GM21723 (cell line): ENCODE data around the gene HOTAIR.

ENCODE experiments used
- ATAC-seq: cut with Tn5 transposase; IDR thresholded peaks from one replicate; pipeline ENCODE4 v1.9.1; 2021; ENCODE audit warnings: mild to moderate bottlenecking, moderate library complexity; ENCODE audit not compliant: unreplicated experiment

Gene HOTAIR

GRCh38 chr12:54000116-54001114 is 25.7 kb upstream of the HOTAIR start, which contains the start of gene HOXC9:
Gene HOXC9 (plus strand): TSS chr12:54000161. CDS start chr12:54000189, 28 bp downstream.
- no peak for ATAC-seq

GRCh38 chr12:53999559-54000115 is 24.9 kb upstream of the HOTAIR start:
- ATAC-seq: no peak

- no peak for ATAC-seq
Observed at GRCh38 chr12:53998900-53999236, 24.1 kb upstream of the HOTAIR start.

- ATAC-seq: no peak
Observed at GRCh38 chr12:53998110-53998899, 23.6 kb upstream of the HOTAIR start.

- ATAC-seq: no peak
Observed at GRCh38 chr12:53997204-53998109, 22.7 kb upstream of the HOTAIR start.

GRCh38 chr12:53996240-53997203 is 21.8 kb upstream of the HOTAIR start:
- no peak for ATAC-seq

- ATAC-seq: no peak
Observed at GRCh38 chr12:53995378-53996239, 20.9 kb upstream of the HOTAIR start.

- ATAC-seq: no peak
Observed at GRCh38 chr12:53995002-53995377, 20.2 kb upstream of the HOTAIR start.

- no peak for ATAC-seq
Observed at GRCh38 chr12:53994264-53995001, 19.7 kb upstream of the HOTAIR start.

GRCh38 chr12:53994009-53994263 is 19.2 kb upstream of the HOTAIR start:
- ATAC-seq: no peak

GRCh38 chr12:53993162-53994008 is 18.6 kb upstream of the HOTAIR start:
- ATAC-seq: no peak

GRCh38 chr12:53992377-53992889 is 17.7 kb upstream of the HOTAIR start:
- no peak for ATAC-seq

- ATAC-seq: no peak
Observed at GRCh38 chr12:53991077-53991460, 16.3 kb upstream of the HOTAIR start.

- ATAC-seq: no peak
Observed at GRCh38 chr12:53990311-53991076, 15.7 kb upstream of the HOTAIR start.

- peak; percentile 52 for ATAC-seq
Observed at GRCh38 chr12:53989227-53990113, 14.7 kb upstream of the HOTAIR start.
